SK-N-SH (cell line): ENCODE measurements around the gene CD28. TPM values are rescaled to one million over a fixed set of nuclear protein-coding genes. Genes with fewer than 3 reads are reported as not detected.

ENCODE experiments used
- CTCF ChIA-PET: fragments of 300-600, 350-600 bp; formaldehyde crosslinking; extraction: SDS; loops from one replicate; lab custom pipeline; 2021; lab: Yijun Ruan, JAX
- POLR2A ChIA-PET: fragments of 350-600 bp; sonication (Branson Sonifier 250); formaldehyde crosslinking; extraction: SDS; loops from one replicate; lab custom pipeline; 2020; ENCODE audit warnings: antibody characterized with exemption, inconsistent platforms; lab: Yijun Ruan, JAX
- DNase-seq: peaks from one replicate; pipeline ENCODE4 v3.0.0; 2012
- H2AFZ ChIP-seq: fragments of 200-600 bp; sonication (generic); 2 replicates; pipeline ENCODE4 v1.8.1; 2016; ENCODE audit warnings: antibody characterized with exemption, mild to moderate bottlenecking, low read depth
- H3F3A ChIP-seq: fragments of 200-600 bp; sonication (generic); replicated peaks from 2 replicates; pipeline ENCODE3; 2016; ENCODE audit warnings: antibody characterized with exemption, mild to moderate bottlenecking; ENCODE audit not compliant: insufficient read depth
- H3K27ac ChIP-seq, 2 experiments: fragments of 200-500 bp in 1 of 2; fragments of 200-600 bp in 1 of 2; sonication (Bioruptor generic) in 1 of 2; sonication (generic), shearing (Covaris generic) in 1 of 2; 2 replicates each; pipeline versions ENCODE4 v1.5.1 to v1.6.1; 2014 to 2016; ENCODE audit warnings: low read depth in 2 of 2, inconsistent platforms in 1 of 2, low read length in 1 of 2, mild to moderate bottlenecking in 1 of 2, mixed read lengths in 1 of 2
- H3K27me3 ChIP-seq: fragments of 200-600 bp; sonication (generic), shearing (Covaris generic); 2 replicates; pipeline ENCODE4 v1.6.1; 2016; ENCODE audit warnings: mixed run types; ENCODE audit not compliant: insufficient read depth
- H3K36me3 ChIP-seq, 2 experiments: fragments of 200-500 bp in 1 of 2; fragments of 200-600 bp in 1 of 2; sonication (Bioruptor generic) in 1 of 2; sonication (generic) in 1 of 2; replicated peaks in 1 of 2; 2 replicates each; pipeline versions ENCODE3 to v1.5.1; 2014 to 2016; ENCODE audit warnings: low read length in 1 of 2, mild to moderate bottlenecking in 1 of 2; ENCODE audit not compliant: insufficient read depth in 2 of 2, control insufficient read depth in 1 of 2
- H3K4me1 ChIP-seq, 2 experiments: fragments of 200-500 bp in 1 of 2; fragments of 200-600 bp in 1 of 2; sonication (Bioruptor generic) in 1 of 2; sonication (generic), shearing (Covaris generic) in 1 of 2; 2 replicates each; pipeline versions ENCODE4 v1.5.1 to v1.6.1; 2014 to 2016; ENCODE audit warnings: low read depth in 1 of 2, low read length in 1 of 2, mixed run types in 1 of 2; ENCODE audit not compliant: insufficient read depth in 2 of 2, control insufficient read depth in 1 of 2
- H3K4me2 ChIP-seq: fragments of 200-600 bp; sonication (generic), shearing (Covaris generic); 2 replicates; pipeline ENCODE4 v1.6.1; 2017; ENCODE audit warnings: mixed run types
- H3K4me3 ChIP-seq, 2 experiments: fragments of 200-500 bp in 1 of 2; fragments of 200-600 bp in 1 of 2; sonication (Bioruptor generic) in 1 of 2; sonication (generic), shearing (Covaris generic) in 1 of 2; 2 replicates each; pipeline versions ENCODE4 v1.5.1 to v1.8.1; 2014 to 2016; ENCODE audit warnings: low read depth in 2 of 2, inconsistent platforms in 1 of 2, low read length in 1 of 2, mild to moderate bottlenecking in 1 of 2, mixed read lengths in 1 of 2, moderate library complexity in 1 of 2
- H3K79me2 ChIP-seq: fragments of 200-600 bp; sonication (generic); 2 replicates; pipeline ENCODE4 v1.8.1; 2017; ENCODE audit warnings: mild to moderate bottlenecking; ENCODE audit not compliant: insufficient read depth
- H3K9ac ChIP-seq: fragments of 200-600 bp; sonication (generic); 2 replicates; pipeline ENCODE4 v1.6.1; 2017; ENCODE audit warnings: mixed run types
- H3K9me2 ChIP-seq: fragments of 200-600 bp; sonication (generic); 2 replicates; pipeline ENCODE4 v1.6.1; 2017; ENCODE audit warnings: mixed run types
- H3K9me3 ChIP-seq: fragments of 200-600 bp; sonication (generic); 2 replicates; pipeline ENCODE4 v1.6.1; 2017; ENCODE audit warnings: mixed run types, mild to moderate bottlenecking, moderate library complexity
- H4K20me1 ChIP-seq: fragments of 200-600 bp; sonication (generic); 2 replicates; pipeline ENCODE4 v1.6.1; 2017; ENCODE audit warnings: mild to moderate bottlenecking, mixed run types; ENCODE audit not compliant: insufficient read depth
- ELF1 ChIP-seq: IDR thresholded peaks from 2 replicates; pipeline ENCODE4 v1.4.0; 2012
- EP300 ChIP-seq, 2 experiments: IDR thresholded peaks; 2 replicates each; pipeline versions ENCODE4 v1.4.0 to v1.6.1; 2012; ENCODE audit warnings: borderline replicate concordance in 1 of 2, low read depth in 1 of 2, low read length in 1 of 2
- FOXJ3 ChIP-seq: sonication (generic); formaldehyde crosslinking; IDR thresholded peaks from 2 replicates; pipeline ENCODE4 v1.5.1; 2020; ENCODE audit warnings: mild to moderate bottlenecking, missing genetic modification reagents
- FOXM1 ChIP-seq: IDR thresholded peaks from 2 replicates; pipeline ENCODE4 v1.4.0; 2012; ENCODE audit warnings: low read depth, mild to moderate bottlenecking
- GABPA ChIP-seq: IDR thresholded peaks from 2 replicates; pipeline ENCODE4 v1.4.0; 2012; ENCODE audit warnings: low read depth, mild to moderate bottlenecking
- NFIC ChIP-seq: IDR thresholded peaks from 2 replicates; pipeline ENCODE4 v1.4.0; 2012; ENCODE audit warnings: borderline replicate concordance
- POLR2AphosphoS5 ChIP-seq: IDR thresholded peaks from 2 replicates; pipeline ENCODE4 v1.6.1; 2012; ENCODE audit warnings: low read depth, low read length
- RAD21 ChIP-seq: IDR thresholded peaks from 2 replicates; pipeline ENCODE4 v1.6.1; 2012; ENCODE audit warnings: mild to moderate bottlenecking, low read length
- RFX5 ChIP-seq: IDR thresholded peaks from 2 replicates; pipeline ENCODE4 v1.6.1; 2012; ENCODE audit warnings: mild to moderate bottlenecking, improper control_type of control experiment, low read length
- SIN3A ChIP-seq: IDR thresholded peaks from 2 replicates; pipeline ENCODE4 v1.6.1; 2012; ENCODE audit warnings: low read depth, mild to moderate bottlenecking, low read length, moderate library complexity, borderline replicate concordance
- TAF1 ChIP-seq: IDR thresholded peaks from 2 replicates; pipeline ENCODE4 v1.6.1; 2012; ENCODE audit warnings: low read depth, mild to moderate bottlenecking, low read length, moderate library complexity, borderline replicate concordance
- TCF12 ChIP-seq: IDR thresholded peaks from 2 replicates; pipeline ENCODE4 v1.4.0; 2012
- WGBS: methylation state at CpG from one replicate; pipeline ENCODE4 v1.1.6; 2017; ENCODE audit warnings: low lambda C conversion rate; 5-methylcytosine and 5-hydroxymethylcytosine counted together
- polyA plus RNA-seq, 3 experiments: library from polyadenylated mRNA; depleted of rRNA; stranded (reverse); fragments of >200 nt; gene quantifications; 2 replicates each; pipeline ENCODE4 v1.2.3, GENCODE V29; 2012
- TF ChIP-seq, protein P1 (sequence below): IDR thresholded peaks from 2 replicates; pipeline ENCODE4; 2012
- TF ChIP-seq, protein P2 (sequence below): IDR thresholded peaks from 2 replicates; pipeline ENCODE4 v1.4.0; 2012; ENCODE audit warnings: low read depth, borderline replicate concordance
- TF ChIP-seq, protein P3 (sequence below): IDR thresholded peaks from 2 replicates; pipeline ENCODE4 v1.6.1; 2012; ENCODE audit warnings: mild to moderate bottlenecking, low read depth, low read length, moderate library complexity
- TF ChIP-seq, protein P4 (sequence below): IDR thresholded peaks from 2 replicates; pipeline ENCODE4 v1.4.0; 2012; ENCODE audit warnings: low read depth, borderline replicate concordance

The CD28 gene
- polyA plus RNA-seq, 1 of the 3 experiments (the other 2 are of a cell fraction): 0.05 TPM

DNA sequence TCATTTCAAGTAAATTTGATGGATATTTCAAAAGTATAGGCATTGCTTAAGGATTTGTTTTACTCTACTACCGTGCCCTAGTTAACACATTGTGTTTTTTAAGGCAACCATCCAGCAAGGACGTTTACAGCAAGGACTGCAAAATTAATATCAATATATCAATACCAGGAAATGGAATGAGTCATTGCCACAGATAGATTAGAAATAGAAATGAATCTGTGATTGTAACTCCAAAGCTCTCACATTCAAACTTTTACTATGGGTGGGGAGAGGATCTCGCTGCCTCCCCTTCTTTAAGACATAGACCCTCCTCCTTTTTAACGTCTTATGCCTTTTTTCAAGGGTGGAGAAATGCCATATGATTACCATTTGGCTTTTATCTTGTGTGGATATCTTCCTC lies 3.8 kb downstream of the CD28 start:
- DNase-seq: no peak
- Histone ChIP-seq H3K9ac (no peak overlapping the region), H3K9me2 (no peaks in the 10 kb centered on the region), H2AFZ (no peak overlapping the region), H3K9me3 (no peaks in the 10 kb centered on the region), H3K4me3 (no peak overlapping the region), H3K4me2 (no peak overlapping the region), H3K4me1 (no peaks in the 10 kb centered on the region), H4K20me1 (no peaks in the 10 kb centered on the region), H3K36me3 (no peaks in the 10 kb centered on the region), H3K27ac (no peak overlapping the region), H3F3A (no peaks in the 10 kb centered on the region), H3K79me2 (no peaks in the 10 kb centered on the region), H3K27me3 (no peaks in the 10 kb centered on the region)
- ChIA-PET POLR2A (no interaction called here), CTCF (no interaction called here)
- 47% methylated on average over 4 of the region's 4 CpGs for WGBS
- TF ChIP-seq TAF1 (no peak), ELF1 (no peak), EP300 (IDR thresholded peaks at IDR 0.05; ENCODE audit: borderline replicate concordance in 1 of 2, low read depth in 1 of 2, low read length in 1 of 2) (no peak), RAD21 (no peak), NFIC (no peak), GABPA (no peak)
- TF ChIP-seq, protein P1, sequence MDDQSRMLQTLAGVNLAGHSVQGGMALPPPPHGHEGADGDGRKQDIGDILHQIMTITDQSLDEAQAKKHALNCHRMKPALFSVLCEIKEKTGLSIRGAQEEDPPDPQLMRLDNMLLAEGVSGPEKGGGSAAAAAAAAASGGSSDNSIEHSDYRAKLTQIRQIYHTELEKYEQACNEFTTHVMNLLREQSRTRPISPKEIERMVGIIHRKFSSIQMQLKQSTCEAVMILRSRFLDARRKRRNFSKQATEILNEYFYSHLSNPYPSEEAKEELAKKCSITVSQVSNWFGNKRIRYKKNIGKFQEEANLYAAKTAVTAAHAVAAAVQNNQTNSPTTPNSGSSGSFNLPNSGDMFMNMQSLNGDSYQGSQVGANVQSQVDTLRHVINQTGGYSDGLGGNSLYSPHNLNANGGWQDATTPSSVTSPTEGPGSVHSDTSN: no peak
- TF ChIP-seq, protein P2, sequence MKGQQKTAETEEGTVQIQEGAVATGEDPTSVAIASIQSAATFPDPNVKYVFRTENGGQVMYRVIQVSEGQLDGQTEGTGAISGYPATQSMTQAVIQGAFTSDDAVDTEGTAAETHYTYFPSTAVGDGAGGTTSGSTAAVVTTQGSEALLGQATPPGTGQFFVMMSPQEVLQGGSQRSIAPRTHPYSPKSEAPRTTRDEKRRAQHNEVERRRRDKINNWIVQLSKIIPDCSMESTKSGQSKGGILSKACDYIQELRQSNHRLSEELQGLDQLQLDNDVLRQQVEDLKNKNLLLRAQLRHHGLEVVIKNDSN: no peak
- TF ChIP-seq, protein P3, sequence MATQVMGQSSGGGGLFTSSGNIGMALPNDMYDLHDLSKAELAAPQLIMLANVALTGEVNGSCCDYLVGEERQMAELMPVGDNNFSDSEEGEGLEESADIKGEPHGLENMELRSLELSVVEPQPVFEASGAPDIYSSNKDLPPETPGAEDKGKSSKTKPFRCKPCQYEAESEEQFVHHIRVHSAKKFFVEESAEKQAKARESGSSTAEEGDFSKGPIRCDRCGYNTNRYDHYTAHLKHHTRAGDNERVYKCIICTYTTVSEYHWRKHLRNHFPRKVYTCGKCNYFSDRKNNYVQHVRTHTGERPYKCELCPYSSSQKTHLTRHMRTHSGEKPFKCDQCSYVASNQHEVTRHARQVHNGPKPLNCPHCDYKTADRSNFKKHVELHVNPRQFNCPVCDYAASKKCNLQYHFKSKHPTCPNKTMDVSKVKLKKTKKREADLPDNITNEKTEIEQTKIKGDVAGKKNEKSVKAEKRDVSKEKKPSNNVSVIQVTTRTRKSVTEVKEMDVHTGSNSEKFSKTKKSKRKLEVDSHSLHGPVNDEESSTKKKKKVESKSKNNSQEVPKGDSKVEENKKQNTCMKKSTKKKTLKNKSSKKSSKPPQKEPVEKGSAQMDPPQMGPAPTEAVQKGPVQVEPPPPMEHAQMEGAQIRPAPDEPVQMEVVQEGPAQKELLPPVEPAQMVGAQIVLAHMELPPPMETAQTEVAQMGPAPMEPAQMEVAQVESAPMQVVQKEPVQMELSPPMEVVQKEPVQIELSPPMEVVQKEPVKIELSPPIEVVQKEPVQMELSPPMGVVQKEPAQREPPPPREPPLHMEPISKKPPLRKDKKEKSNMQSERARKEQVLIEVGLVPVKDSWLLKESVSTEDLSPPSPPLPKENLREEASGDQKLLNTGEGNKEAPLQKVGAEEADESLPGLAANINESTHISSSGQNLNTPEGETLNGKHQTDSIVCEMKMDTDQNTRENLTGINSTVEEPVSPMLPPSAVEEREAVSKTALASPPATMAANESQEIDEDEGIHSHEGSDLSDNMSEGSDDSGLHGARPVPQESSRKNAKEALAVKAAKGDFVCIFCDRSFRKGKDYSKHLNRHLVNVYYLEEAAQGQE: no peak

DNA sequence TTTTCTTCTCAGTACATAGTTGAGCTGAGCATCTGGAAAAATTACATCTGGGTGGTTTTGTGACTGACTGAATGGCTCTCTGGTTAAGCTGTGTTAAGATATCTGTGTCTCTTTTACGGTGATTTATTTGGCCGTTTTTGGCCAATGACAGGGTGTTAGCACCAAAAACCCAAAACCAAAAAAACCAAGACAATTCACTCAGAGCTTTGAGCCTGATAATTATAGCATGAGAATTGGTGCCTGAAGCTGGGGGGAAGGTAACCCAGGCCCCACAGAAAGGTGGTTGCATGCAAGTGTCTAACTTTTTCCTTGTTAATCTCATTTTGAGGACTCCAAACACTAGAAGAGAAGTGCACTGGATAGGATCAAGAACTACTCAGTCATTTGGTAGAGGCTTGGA lies 4.5 kb downstream of the CD28 start:
- Histone ChIP-seq H3K9me2 (no peaks in the 10 kb centered on the region), H3K36me3 (no peaks in the 10 kb centered on the region), H3K4me3 (no peak overlapping the region), H2AFZ (no peak overlapping the region), H3F3A (no peaks in the 10 kb centered on the region), H4K20me1 (no peaks in the 10 kb centered on the region), H3K9me3 (no peaks in the 10 kb centered on the region), H3K27ac (no peak overlapping the region), H3K9ac (no peak overlapping the region), H3K27me3 (no peaks in the 10 kb centered on the region), H3K79me2 (no peaks in the 10 kb centered on the region), H3K4me1 (no peaks in the 10 kb centered on the region), H3K4me2 (no peak overlapping the region)
- 81% methylated on average over 2 of the region's 2 CpGs for WGBS
- ChIA-PET POLR2A (no interaction called here), CTCF (interaction anchor here (0.6 to 0.7 kb wide), 2 partner anchors 217 to 245 kb away, joined by 3 read pairs; no protein-coding TSS in a partner anchor)
- DNase-seq: no peak
- no peak for TF ChIP-seq SIN3A
- no peak for TF ChIP-seq EP300 (IDR thresholded peaks at IDR 0.05; ENCODE audit: borderline replicate concordance in 1 of 2, low read depth in 1 of 2, low read length in 1 of 2)
- no peak for TF ChIP-seq RFX5
- no peak for TF ChIP-seq FOXJ3 (CRISPR knock-in tag)
- no peak for TF ChIP-seq FOXM1
- TF ChIP-seq, protein P4, sequence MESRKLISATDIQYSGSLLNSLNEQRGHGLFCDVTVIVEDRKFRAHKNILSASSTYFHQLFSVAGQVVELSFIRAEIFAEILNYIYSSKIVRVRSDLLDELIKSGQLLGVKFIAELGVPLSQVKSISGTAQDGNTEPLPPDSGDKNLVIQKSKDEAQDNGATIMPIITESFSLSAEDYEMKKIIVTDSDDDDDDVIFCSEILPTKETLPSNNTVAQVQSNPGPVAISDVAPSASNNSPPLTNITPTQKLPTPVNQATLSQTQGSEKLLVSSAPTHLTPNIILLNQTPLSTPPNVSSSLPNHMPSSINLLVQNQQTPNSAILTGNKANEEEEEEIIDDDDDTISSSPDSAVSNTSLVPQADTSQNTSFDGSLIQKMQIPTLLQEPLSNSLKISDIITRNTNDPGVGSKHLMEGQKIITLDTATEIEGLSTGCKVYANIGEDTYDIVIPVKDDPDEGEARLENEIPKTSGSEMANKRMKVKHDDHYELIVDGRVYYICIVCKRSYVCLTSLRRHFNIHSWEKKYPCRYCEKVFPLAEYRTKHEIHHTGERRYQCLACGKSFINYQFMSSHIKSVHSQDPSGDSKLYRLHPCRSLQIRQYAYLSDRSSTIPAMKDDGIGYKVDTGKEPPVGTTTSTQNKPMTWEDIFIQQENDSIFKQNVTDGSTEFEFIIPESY: no peak
- TF ChIP-seq TCF12: no peak
- TF ChIP-seq, protein P1: no peak
- TF ChIP-seq POLR2AphosphoS5: no peak
